ENCODE measurements around the gene CCNY. TPM values are rescaled to one million over a fixed set of nuclear protein-coding genes. Genes with fewer than 3 reads are reported as not detected.

The CCNY gene
- total and polyA plus RNA-seq, 4 donors, result 25.5 to 95.9 (median 54.4) TPM

DNA sequence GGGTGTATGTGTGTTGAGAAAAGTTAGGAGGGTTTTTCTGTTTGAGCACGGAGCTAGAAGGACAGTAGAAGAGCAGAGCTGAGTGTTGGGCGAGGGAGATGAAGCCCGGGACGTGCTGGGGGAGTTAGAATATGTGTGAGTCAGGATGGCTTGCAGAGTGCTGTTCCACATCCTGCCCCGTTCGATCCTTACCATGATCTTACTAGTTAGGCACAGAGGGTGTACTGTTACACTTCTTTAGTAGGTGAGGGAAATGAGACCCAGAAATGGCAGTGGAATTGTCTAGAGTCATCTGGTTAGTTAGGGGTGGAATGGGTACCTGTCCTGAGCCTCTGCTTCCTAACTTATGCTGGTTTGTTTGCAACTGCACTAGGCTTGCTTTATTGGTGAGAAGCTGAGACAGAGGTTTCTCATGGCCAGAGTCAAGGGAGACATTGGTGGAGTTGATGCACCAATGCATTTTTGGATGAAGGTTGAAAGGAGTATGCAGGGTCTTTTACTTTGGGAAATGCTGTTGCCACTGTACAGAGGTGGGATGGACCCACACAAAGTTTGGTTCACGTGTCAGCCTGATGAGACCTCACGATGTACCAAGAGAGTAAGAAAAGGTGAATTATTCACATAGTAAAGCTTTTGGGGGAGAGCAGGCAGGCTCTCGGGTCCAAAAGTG lies 42.4 kb downstream of the CCNY start:
- Histone ChIP-seq H3K27ac (ENCODE audit: low read depth in 1 of 2, low read length in 2 of 2) (peak overlapping the region in 1 of 2 donors; percentile 43), H3K4me3 (ENCODE audit: low read length in 2 of 2) (no peak overlapping the region), H3K4me1 (ENCODE audit: control insufficient read depth in 1 of 2, insufficient read depth in 2 of 2, low read length in 2 of 2) (peaks cover 0 to 7% of the 10 kb centered on the region in 2 donors), H3K27me3 (ENCODE audit: control insufficient read depth in 1 of 2, insufficient read depth in 2 of 2, low read length in 1 of 2) (no peaks in the 10 kb centered on the region), H3K9me3 (ENCODE audit: control insufficient read depth, low read length) (no peaks in the 10 kb centered on the region), H3K36me3 (ENCODE audit: control insufficient read depth in 1 of 2, insufficient read depth in 2 of 2, low read length in 1 of 2) (no peaks in the 10 kb centered on the region)
- no peak for DNase-seq
- WGBS, 2 donors, result 83 to 87% methylated on average over 9 of the region's 9 CpGs
- no peak for ATAC-seq (ENCODE audit: low FRiP score)
- intact Hi-C loops (cut with DNase I), result loop anchor here in 1 of 2 donors (1.0 kb wide), 1 partner anchor 12 kb away; no protein-coding TSS in a partner anchor

- Histone ChIP-seq H3K4me1 (ENCODE audit: control insufficient read depth in 1 of 2, insufficient read depth in 2 of 2, low read length in 2 of 2) (peaks cover 0 to 7% of the 10 kb centered on the region in 2 donors), H3K4me3 (ENCODE audit: low read length in 2 of 2) (no peak overlapping the region), H3K27ac (ENCODE audit: low read depth in 1 of 2, low read length in 2 of 2) (peak overlapping the region; percentile 15 to 55), H3K27me3 (ENCODE audit: control insufficient read depth in 1 of 2, insufficient read depth in 2 of 2, low read length in 1 of 2) (no peaks in the 10 kb centered on the region), H3K36me3 (ENCODE audit: control insufficient read depth in 1 of 2, insufficient read depth in 2 of 2, low read length in 1 of 2) (no peaks in the 10 kb centered on the region), H3K9me3 (ENCODE audit: control insufficient read depth, low read length) (no peaks in the 10 kb centered on the region)
- WGBS, 2 donors, result 47 to 48% methylated on average over 11 of the region's 11 CpGs
- DNase-seq (peak in 1 of 2 donors; percentile 68), ATAC-seq (ENCODE audit: low FRiP score) (peak; percentile 89)
- intact Hi-C loops (cut with DNase I), result loop anchor here in 1 of 2 donors (1.0 kb wide), 1 partner anchor 11 kb away; no protein-coding TSS in a partner anchor
Measured at GRCh38 chr10:35379226-35380137, 43.2 kb downstream of the CCNY start.

DNA sequence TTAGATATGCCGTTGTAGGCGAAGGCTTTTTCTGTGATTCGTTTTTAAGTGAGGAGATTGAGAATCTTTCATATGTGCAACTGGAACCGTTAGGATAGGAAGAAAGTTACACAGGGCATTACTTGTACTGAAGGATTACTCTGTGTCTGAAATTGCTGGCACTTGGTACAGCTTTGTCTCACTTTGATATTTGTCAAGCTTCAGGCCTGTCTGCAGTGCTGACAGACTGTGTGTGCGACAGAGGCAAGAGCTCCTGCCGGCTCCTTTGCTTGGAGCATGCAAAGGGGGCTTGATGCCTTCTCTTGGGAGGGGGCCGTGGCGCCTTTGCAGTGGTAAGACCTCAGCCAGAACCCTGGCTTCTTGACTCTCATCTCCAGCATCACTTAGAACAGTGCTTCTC lies 45.8 kb downstream of the CCNY start:
- no peaks in the 10 kb centered on the region for H3K27me3 ChIP-seq (ENCODE audit: control insufficient read depth in 1 of 2, insufficient read depth in 2 of 2, low read length in 1 of 2)
- ATAC-seq (ENCODE audit: low FRiP score), result no peak
- H3K27ac ChIP-seq (ENCODE audit: low read depth in 1 of 2, low read length in 2 of 2), result no peak overlapping the region
- peaks cover 0 to 7% of the 10 kb centered on the region in 2 donors for H3K4me1 ChIP-seq (ENCODE audit: control insufficient read depth in 1 of 2, insufficient read depth in 2 of 2, low read length in 2 of 2)
- 85 to 88% methylated on average over 8 of the region's 8 CpGs for WGBS, 2 donors
- no peak overlapping the region for H3K4me3 ChIP-seq (ENCODE audit: low read length in 2 of 2)
- H3K36me3 ChIP-seq (ENCODE audit: control insufficient read depth in 1 of 2, insufficient read depth in 2 of 2, low read length in 1 of 2), result no peaks in the 10 kb centered on the region
- no peak for DNase-seq
- intact Hi-C loops (cut with DNase I), result no loop called here
- H3K9me3 ChIP-seq (ENCODE audit: control insufficient read depth, low read length), result no peaks in the 10 kb centered on the region

GRCh38 chr10:35384265-35384868 lies 48.1 kb downstream of the CCNY start:
- Histone ChIP-seq H3K27me3 (ENCODE audit: control insufficient read depth in 1 of 2, insufficient read depth in 2 of 2, low read length in 1 of 2) (no peaks in the 10 kb centered on the region), H3K4me1 (ENCODE audit: control insufficient read depth in 1 of 2, insufficient read depth in 2 of 2, low read length in 2 of 2) (peaks cover 1 to 7% of the 10 kb centered on the region in 2 donors), H3K9me3 (ENCODE audit: control insufficient read depth, low read length) (no peaks in the 10 kb centered on the region), H3K27ac (ENCODE audit: low read depth in 1 of 2, low read length in 2 of 2) (no peak overlapping the region), H3K36me3 (ENCODE audit: control insufficient read depth in 1 of 2, insufficient read depth in 2 of 2, low read length in 1 of 2) (no peaks in the 10 kb centered on the region), H3K4me3 (ENCODE audit: low read length in 2 of 2) (no peak overlapping the region)
- DNase-seq, result no peak
- WGBS, 2 donors, result 76 to 82% methylated on average over 10 of the region's 10 CpGs
- intact Hi-C loops (cut with DNase I), result no loop called here
- ATAC-seq (ENCODE audit: low FRiP score), result no peak

DNA sequence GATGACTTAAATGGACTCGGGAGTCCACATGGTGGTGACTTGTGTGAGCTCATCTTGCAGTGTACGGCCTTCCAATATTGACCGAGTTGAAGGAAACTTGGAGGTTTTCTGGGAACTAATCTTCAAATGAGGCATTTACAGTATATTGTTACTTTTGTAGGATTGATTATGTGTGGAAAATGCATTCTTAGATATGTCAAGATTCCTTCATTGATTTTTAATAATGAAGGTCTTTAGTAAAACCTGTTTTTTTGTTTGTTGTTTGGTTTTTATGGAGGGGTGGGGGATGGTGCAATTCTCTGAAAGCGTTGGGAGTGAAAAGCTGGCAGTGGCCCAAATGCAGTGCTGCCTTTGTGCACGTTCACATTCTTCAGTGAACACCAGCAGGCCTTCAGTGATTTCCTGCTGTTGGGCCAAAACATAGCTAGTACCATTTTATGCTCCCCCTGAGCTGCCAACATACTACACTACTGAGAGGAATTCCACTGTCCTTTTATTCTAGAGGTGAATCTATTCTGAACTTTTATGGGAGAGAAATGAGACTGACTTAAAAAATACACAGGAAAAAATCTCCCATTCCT lies 50.4 kb downstream of the CCNY start:
- intact Hi-C loops (cut with DNase I), result no loop called here
- Histone ChIP-seq H3K4me3 (ENCODE audit: low read length in 2 of 2) (no peak overlapping the region), H3K4me1 (ENCODE audit: control insufficient read depth in 1 of 2, insufficient read depth in 2 of 2, low read length in 2 of 2) (peaks cover 0 to 1% of the 10 kb centered on the region in 2 donors), H3K36me3 (ENCODE audit: control insufficient read depth in 1 of 2, insufficient read depth in 2 of 2, low read length in 1 of 2) (no peaks in the 10 kb centered on the region), H3K27ac (ENCODE audit: low read depth in 1 of 2, low read length in 2 of 2) (no peak overlapping the region), H3K9me3 (ENCODE audit: control insufficient read depth, low read length) (peaks cover 3% of the 10 kb centered on the region), H3K27me3 (ENCODE audit: control insufficient read depth in 1 of 2, insufficient read depth in 2 of 2, low read length in 1 of 2) (no peaks in the 10 kb centered on the region)
- no peak for ATAC-seq (ENCODE audit: low FRiP score)
- DNase-seq, result no peak
- 61 to 62% methylated on average over 5 of the region's 5 CpGs for WGBS, 2 donors

DNA sequence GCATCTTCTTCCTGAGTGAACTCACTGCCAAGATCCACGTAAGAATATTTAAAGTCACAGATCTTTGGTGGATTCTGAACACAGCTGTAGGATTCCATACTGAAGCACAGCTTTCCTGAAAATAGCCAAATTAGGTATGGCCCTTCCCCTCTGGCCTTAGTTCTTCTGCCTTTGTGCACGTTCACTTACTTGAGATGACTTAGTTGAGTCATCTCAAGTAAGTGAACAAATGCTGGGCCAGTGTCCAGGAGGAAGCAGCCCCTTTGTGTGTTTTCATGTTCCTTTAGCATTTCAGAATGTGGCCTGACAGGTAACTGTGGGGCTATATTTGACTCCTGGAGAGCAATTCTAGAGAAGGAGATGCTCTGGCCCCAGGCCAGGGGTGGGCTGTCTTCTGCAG lies 51.5 kb downstream of the CCNY start:
- WGBS, 2 donors, result 54 to 59% methylated on average over 2 of the region's 2 CpGs
- DNase-seq (no peak), ATAC-seq (ENCODE audit: low FRiP score) (no peak)
- intact Hi-C loops (cut with DNase I), result no loop called here
- Histone ChIP-seq H3K9me3 (ENCODE audit: control insufficient read depth, low read length) (peaks cover 3% of the 10 kb centered on the region), H3K4me3 (ENCODE audit: low read length in 2 of 2) (no peak overlapping the region), H3K27ac (ENCODE audit: low read depth in 1 of 2, low read length in 2 of 2) (no peak overlapping the region), H3K36me3 (ENCODE audit: control insufficient read depth in 1 of 2, insufficient read depth in 2 of 2, low read length in 1 of 2) (no peaks in the 10 kb centered on the region), H3K27me3 (ENCODE audit: control insufficient read depth in 1 of 2, insufficient read depth in 2 of 2, low read length in 1 of 2) (no peaks in the 10 kb centered on the region), H3K4me1 (ENCODE audit: control insufficient read depth in 1 of 2, insufficient read depth in 2 of 2, low read length in 2 of 2) (peaks cover 0 to 1% of the 10 kb centered on the region in 2 donors)

- H3K4me1 ChIP-seq (ENCODE audit: control insufficient read depth in 1 of 2, insufficient read depth in 2 of 2, low read length in 2 of 2), result peaks cover 0 to 1% of the 10 kb centered on the region in 2 donors
- H3K9me3 ChIP-seq (ENCODE audit: control insufficient read depth, low read length), result peaks cover 3% of the 10 kb centered on the region
- ATAC-seq (ENCODE audit: low FRiP score), result no peak
- no peaks in the 10 kb centered on the region for H3K27me3 ChIP-seq (ENCODE audit: control insufficient read depth in 1 of 2, insufficient read depth in 2 of 2, low read length in 1 of 2)
- H3K27ac ChIP-seq (ENCODE audit: low read depth in 1 of 2, low read length in 2 of 2), result no peak overlapping the region
- H3K4me3 ChIP-seq (ENCODE audit: low read length in 2 of 2), result no peak overlapping the region
- no peaks in the 10 kb centered on the region for H3K36me3 ChIP-seq (ENCODE audit: control insufficient read depth in 1 of 2, insufficient read depth in 2 of 2, low read length in 1 of 2)
- intact Hi-C loops (cut with DNase I), result no loop called here
- DNase-seq, result no peak
Measured at GRCh38 chr10:35388197-35388596, 51.9 kb downstream of the CCNY start.

- no peaks in the 10 kb centered on the region for H3K27me3 ChIP-seq (ENCODE audit: control insufficient read depth in 1 of 2, insufficient read depth in 2 of 2, low read length in 1 of 2)
- peaks cover 0 to 1% of the 10 kb centered on the region in 2 donors for H3K4me1 ChIP-seq (ENCODE audit: control insufficient read depth in 1 of 2, insufficient read depth in 2 of 2, low read length in 2 of 2)
- peaks cover 3% of the 10 kb centered on the region for H3K9me3 ChIP-seq (ENCODE audit: control insufficient read depth, low read length)
- no peak overlapping the region for H3K4me3 ChIP-seq (ENCODE audit: low read length in 2 of 2)
- ATAC-seq (ENCODE audit: low FRiP score), result no peak
- no peak for DNase-seq
- no peaks in the 10 kb centered on the region for H3K36me3 ChIP-seq (ENCODE audit: control insufficient read depth in 1 of 2, insufficient read depth in 2 of 2, low read length in 1 of 2)
- intact Hi-C loops (cut with DNase I), result no loop called here
- 95 to 98% methylated on average over 1 of the region's 1 CpG for WGBS, 2 donors
- H3K27ac ChIP-seq (ENCODE audit: low read depth in 1 of 2, low read length in 2 of 2), result peak overlapping the region in 1 of 2 donors; percentile 22
Measured at GRCh38 chr10:35388682-35389081, 52.4 kb downstream of the CCNY start.
